Body of pancreas (tissue), 4 donors: Measurements from ENCODE around the gene ARID5B.

ENCODE experiments used
- POLR2A ChIP-seq, 3 donors: fragments of 450-650 bp; IDR thresholded peaks; one replicate each; pipeline ENCODE4 v1.6.1; 2016; ENCODE audit warnings: antibody characterized with exemption in 3 of 3, mild to moderate bottlenecking in 2 of 3
- TF ChIP-seq, protein P1 (sequence below), 7 experiments: fragments of 450-650 bp in 4 of 7; fragments of 200-600 bp in 3 of 7; sonication (generic) in 3 of 7; IDR thresholded peaks; one replicate each; pipeline ENCODE4 v1.5.1; 2016 to 2019; ENCODE audit warnings: antibody characterized with exemption in 7 of 7

DNA sequence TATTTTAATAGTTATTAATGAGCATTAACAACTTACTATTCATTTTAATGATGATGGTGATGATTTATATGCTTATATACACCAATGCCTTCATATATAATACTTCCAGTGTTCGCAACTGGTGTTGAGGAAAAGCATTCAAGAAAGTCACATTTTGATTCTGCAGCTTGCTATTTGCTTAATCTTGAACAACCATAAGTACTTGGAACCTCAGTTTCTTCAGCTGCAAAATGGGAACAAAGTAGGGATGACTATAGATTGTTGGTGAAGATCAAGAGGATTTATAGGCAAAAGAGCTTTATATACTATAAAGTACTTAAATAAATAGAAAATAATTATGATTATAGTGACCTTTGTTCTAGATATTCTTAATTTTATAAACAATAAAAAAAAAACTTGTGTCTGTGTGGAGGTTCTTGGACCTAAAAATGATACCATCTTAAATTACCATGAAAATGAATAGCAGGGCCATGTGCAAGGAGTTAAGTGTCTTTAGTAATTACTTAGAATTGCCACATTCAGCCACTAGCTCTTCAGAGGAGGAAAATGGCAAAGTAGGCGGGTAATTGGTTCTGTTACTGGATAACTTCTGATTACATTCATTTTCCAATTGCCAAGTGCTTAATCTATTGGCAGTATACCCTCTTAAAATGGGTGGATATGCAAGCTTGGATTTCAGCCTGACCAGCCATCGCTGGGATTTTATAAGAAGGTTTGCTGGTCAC, 4.5 kb downstream of the ARID5B start:
- TF ChIP-seq, protein P1, sequence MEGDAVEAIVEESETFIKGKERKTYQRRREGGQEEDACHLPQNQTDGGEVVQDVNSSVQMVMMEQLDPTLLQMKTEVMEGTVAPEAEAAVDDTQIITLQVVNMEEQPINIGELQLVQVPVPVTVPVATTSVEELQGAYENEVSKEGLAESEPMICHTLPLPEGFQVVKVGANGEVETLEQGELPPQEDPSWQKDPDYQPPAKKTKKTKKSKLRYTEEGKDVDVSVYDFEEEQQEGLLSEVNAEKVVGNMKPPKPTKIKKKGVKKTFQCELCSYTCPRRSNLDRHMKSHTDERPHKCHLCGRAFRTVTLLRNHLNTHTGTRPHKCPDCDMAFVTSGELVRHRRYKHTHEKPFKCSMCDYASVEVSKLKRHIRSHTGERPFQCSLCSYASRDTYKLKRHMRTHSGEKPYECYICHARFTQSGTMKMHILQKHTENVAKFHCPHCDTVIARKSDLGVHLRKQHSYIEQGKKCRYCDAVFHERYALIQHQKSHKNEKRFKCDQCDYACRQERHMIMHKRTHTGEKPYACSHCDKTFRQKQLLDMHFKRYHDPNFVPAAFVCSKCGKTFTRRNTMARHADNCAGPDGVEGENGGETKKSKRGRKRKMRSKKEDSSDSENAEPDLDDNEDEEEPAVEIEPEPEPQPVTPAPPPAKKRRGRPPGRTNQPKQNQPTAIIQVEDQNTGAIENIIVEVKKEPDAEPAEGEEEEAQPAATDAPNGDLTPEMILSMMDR (IDR thresholded peaks at IDR 0.05) = no peak
- TF ChIP-seq POLR2A (IDR thresholded peaks at IDR 0.05) = no peak
